WTC11 (cell line): ENCODE data around the gene AMPD3. TPM values are rescaled to one million over a fixed set of nuclear protein-coding genes. Genes with fewer than 3 reads are reported as not detected.

Experiments used
- ATAC-seq: fragments of 200-7000 bp; cut with Tn5 transposase; 2 replicates; pipeline ENCODE4 v1.10.0; 2021; ENCODE audit warnings: mild to moderate bottlenecking, moderate library complexity
- CTCF ChIA-PET: fragments of 300-600 bp; sonication (Branson Sonifier 250); formaldehyde crosslinking; loops from one replicate; lab custom pipeline; 2021; ENCODE audit warnings: antibody characterized with exemption; lab: Charles Lee
- POLR2A ChIA-PET: fragments of 350-600 bp; sonication (Branson Sonifier 250); formaldehyde crosslinking; loops from one replicate; lab custom pipeline; 2021; ENCODE audit warnings: antibody characterized with exemption; lab: Charles Lee
- DNase-seq: peaks from one replicate; pipeline ENCODE4 v3.0.0; 2021; ENCODE audit warnings: low spot score
- H3K27ac Mint-ChIP-seq: 2 replicates; pipeline ENCODE4 v1.8.0; 2021; ENCODE audit warnings: mixed read lengths
- H3K27me3 Mint-ChIP-seq: 2 replicates; pipeline ENCODE4 v1.8.0; 2021; ENCODE audit warnings: low read depth, mild to moderate bottlenecking, moderate library complexity, mixed read lengths
- H3K36me3 Mint-ChIP-seq: 2 replicates; pipeline ENCODE4 v1.8.0; 2021; ENCODE audit warnings: mixed read lengths
- H3K4me1 Mint-ChIP-seq: 2 replicates; pipeline ENCODE4 v1.8.0; 2022; ENCODE audit warnings: mixed read lengths
- H3K4me3 Mint-ChIP-seq: 2 replicates; pipeline ENCODE4 v1.8.0; 2021; ENCODE audit warnings: mild to moderate bottlenecking, moderate library complexity, mixed read lengths
- H3K9me3 Mint-ChIP-seq: 2 replicates; pipeline ENCODE4 v1.8.0; 2021; ENCODE audit warnings: mixed read lengths
- CREB1 ChIP-seq: sonication (generic); formaldehyde crosslinking; IDR thresholded peaks from 2 replicates; pipeline ENCODE4 v1.8.0; 2023; ENCODE audit warnings: mild to moderate bottlenecking, missing genetic modification reagents
- FOXP4 ChIP-seq: sonication (generic); formaldehyde crosslinking; IDR thresholded peaks from 2 replicates; pipeline ENCODE4 v1.8.0; 2022; ENCODE audit warnings: mild to moderate bottlenecking, missing genetic modification reagents
- HMGXB4 ChIP-seq: sonication (generic); formaldehyde crosslinking; IDR thresholded peaks from 2 replicates; pipeline ENCODE4 v1.8.1; 2023; ENCODE audit warnings: mild to moderate bottlenecking, moderate library complexity, missing genetic modification reagents
- MAX ChIP-seq: sonication (generic); formaldehyde crosslinking; IDR thresholded peaks from 2 replicates; pipeline ENCODE4 v1.8.0; 2022; ENCODE audit warnings: mild to moderate bottlenecking, missing genetic modification reagents
- MXD4 ChIP-seq: fragments of 250-450 bp; sonication (Bioruptor Pico); IDR thresholded peaks from 2 replicates; pipeline ENCODE4 v1.8.0; 2021; ENCODE audit warnings: mild to moderate bottlenecking, moderate library complexity, borderline replicate concordance
- MYBL2 ChIP-seq: sonication (generic); formaldehyde crosslinking; IDR thresholded peaks from 2 replicates; pipeline ENCODE4 v1.8.1; 2023; ENCODE audit warnings: mild to moderate bottlenecking, moderate library complexity, missing genetic modification reagents
- NFATC4 ChIP-seq: fragments of 250-450 bp; sonication (Bioruptor Pico); IDR thresholded peaks from 2 replicates; pipeline ENCODE4 v1.9.0; 2021; ENCODE audit warnings: mild to moderate bottlenecking
- OVOL2 ChIP-seq: fragments of 250-450 bp; sonication (Bioruptor Pico); IDR thresholded peaks from 2 replicates; pipeline ENCODE4 v1.9.0; 2021; ENCODE audit warnings: mild to moderate bottlenecking, borderline replicate concordance
- PRRX2 ChIP-seq: fragments of 250-450 bp; sonication (Bioruptor Pico); IDR thresholded peaks from 2 replicates; pipeline ENCODE4 v1.8.0; 2021; ENCODE audit warnings: mild to moderate bottlenecking
- SP1 ChIP-seq: sonication (generic); formaldehyde crosslinking; conservative IDR thresholded peaks from 2 replicates; pipeline ENCODE4 v1.8.1; 2022; ENCODE audit warnings: missing genetic modification reagents
- STAT6 ChIP-seq: sonication (generic); formaldehyde crosslinking; conservative IDR thresholded peaks from 2 replicates; pipeline ENCODE4 v1.8.1; 2023; ENCODE audit warnings: mild to moderate bottlenecking, low read depth, missing genetic modification reagents, moderate library complexity
- TCF7 ChIP-seq: sonication (generic); formaldehyde crosslinking; IDR thresholded peaks from 2 replicates; pipeline ENCODE4 v1.8.0; 2022; ENCODE audit warnings: mild to moderate bottlenecking, low read depth, missing genetic modification reagents, moderate library complexity
- ZBTB21 ChIP-seq: sonication (generic); formaldehyde crosslinking; IDR thresholded peaks from 2 replicates; pipeline ENCODE4 v1.8.1; 2023; ENCODE audit warnings: mild to moderate bottlenecking, missing genetic modification reagents, borderline replicate concordance
- ZNF263 ChIP-seq: sonication (generic); formaldehyde crosslinking; IDR thresholded peaks from 2 replicates; pipeline ENCODE4 v1.8.1; 2022; ENCODE audit warnings: low read depth, mild to moderate bottlenecking, moderate library complexity, missing genetic modification reagents
- ZNF281 ChIP-seq: sonication (generic); formaldehyde crosslinking; IDR thresholded peaks from 2 replicates; pipeline ENCODE4 v1.8.0; 2023; ENCODE audit warnings: mild to moderate bottlenecking, missing genetic modification reagents
- ZNF396 ChIP-seq: fragments of 250-450 bp; sonication (Bioruptor Pico); IDR thresholded peaks from 2 replicates; pipeline ENCODE4 v1.8.0; 2021; ENCODE audit warnings: mild to moderate bottlenecking, moderate library complexity, borderline replicate concordance
- ZNF416 ChIP-seq: fragments of 250-450 bp; sonication (Bioruptor Pico); IDR thresholded peaks from 2 replicates; pipeline ENCODE4 v1.9.0; 2021; ENCODE audit warnings: mild to moderate bottlenecking, inconsistent platforms
- ZNF423 ChIP-seq: fragments of 250-450 bp; sonication (Bioruptor Pico); IDR thresholded peaks from 2 replicates; pipeline ENCODE4 v2.1.2; 2022; ENCODE audit warnings: mild to moderate bottlenecking, moderate library complexity
- ZNF671 ChIP-seq: fragments of 250-450 bp; sonication (Bioruptor Pico); IDR thresholded peaks from 2 replicates; pipeline ENCODE4 v1.8.0; 2021; ENCODE audit warnings: mild to moderate bottlenecking
- ZSCAN18 ChIP-seq: fragments of 250-450 bp; sonication (Bioruptor Pico); IDR thresholded peaks from 2 replicates; pipeline ENCODE4 v2.1.2; 2022; ENCODE audit warnings: mild to moderate bottlenecking, moderate library complexity
- total RNA-seq: library from RNA; stranded (reverse); gene quantifications from 3 replicates; pipeline ENCODE4 v1.2.3, GENCODE V29; 2021

The AMPD3 gene
- total RNA-seq, 1 experiment from 2014 or later = 6.4 TPM

- Mint-ChIP-seq H3K9me3 (peaks cover 7% of the 10 kb centered on the region), H3K27ac (no peak overlapping the region), H3K4me1 (peaks cover 11% of the 10 kb centered on the region), H3K27me3 (peaks cover 3% of the 10 kb centered on the region; the same call in 1 of the 2 replicates), H3K36me3 (peaks cover 13% of the 10 kb centered on the region), H3K4me3 (no peak overlapping the region)
- no peak for TF ChIP-seq ZNF671
- no peak for TF ChIP-seq CREB1 (CRISPR knock-in tag)
- no peak for TF ChIP-seq ZSCAN18 (CRISPR knock-in tag)
- POLR2A ChIA-PET = no interaction called here
- ATAC-seq (no peak), DNase-seq (no peak)
- CTCF ChIA-PET = no interaction called here
Observed at GRCh38 chr11:10494636-10495463, 39.8 kb downstream of the AMPD3 start.

GRCh38 chr11:10495464-10495786 is 40.4 kb downstream of the AMPD3 start:
- Mint-ChIP-seq H3K4me1 (peaks cover 11% of the 10 kb centered on the region), H3K9me3 (peaks cover 7% of the 10 kb centered on the region), H3K4me3 (no peak overlapping the region), H3K36me3 (peaks cover 17% of the 10 kb centered on the region), H3K27me3 (peaks cover 2% of the 10 kb centered on the region; the same call in 1 of the 2 replicates), H3K27ac (no peak overlapping the region)
- ChIA-PET CTCF (no interaction called here), POLR2A (no interaction called here)
- ATAC-seq (no peak), DNase-seq (no peak)
- no peak for TF ChIP-seq ZNF396 (CRISPR knock-in tag)
- TF ChIP-seq HMGXB4 (CRISPR knock-in tag) = no peak
- TF ChIP-seq MYBL2 (CRISPR knock-in tag) = no peak
- TF ChIP-seq MAX = no peak
- TF ChIP-seq ZNF263 (CRISPR knock-in tag) = no peak
- no peak for TF ChIP-seq PRRX2 (CRISPR knock-in tag)
- no peak for TF ChIP-seq FOXP4 (CRISPR knock-in tag)
- no peak for TF ChIP-seq ZBTB21
- TF ChIP-seq SP1 (CRISPR knock-in tag) = no peak
- no peak for TF ChIP-seq TCF7 (CRISPR knock-in tag)
- no peak for TF ChIP-seq ZNF416 (CRISPR knock-in tag)
- TF ChIP-seq ZNF281 = no peak
- TF ChIP-seq STAT6 (CRISPR knock-in tag) = no peak
- no peak for TF ChIP-seq NFATC4 (CRISPR knock-in tag)
- no peak for TF ChIP-seq ZNF423 (CRISPR knock-in tag)
- TF ChIP-seq MXD4 = no peak
- no peak for TF ChIP-seq OVOL2 (CRISPR knock-in tag)
